Right lobe of liver (tissue), 6 donors: ENCODE data around the gene PTTG1. TPM values are rescaled to one million over a fixed set of nuclear protein-coding genes. Genes with fewer than 3 reads are reported as not detected.

Experiments
- ATAC-seq, 4 donors: fragments of 200-7000 bp; cut with Tn5 transposase; one replicate each; pipeline ENCODE4 v1.9.1; 2020; ENCODE audit warnings: mild to moderate bottlenecking in 4 of 4, moderate library complexity in 4 of 4
- DNase-seq, 3 donors: peaks; one replicate each; pipeline ENCODE4 v3.0.0-alpha.2; 2020
- H3K27ac ChIP-seq, 3 donors: fragments of 200-600 bp; one replicate each; pipeline ENCODE4 v1.8.0; 2022
- H3K27me3 ChIP-seq, 2 donors: fragments of 200-600 bp; one replicate each; pipeline ENCODE4 v1.8.0; 2022
- H3K36me3 ChIP-seq, 4 donors: fragments of 200-600 bp; sonication (generic) in 1 of 4; one replicate each; pipeline versions ENCODE4 v1.5.1 to v1.8.0; 2017 to 2022; ENCODE audit warnings: control low read depth in 1 of 4
- H3K4me1 ChIP-seq, 4 donors: fragments of 200-600 bp; sonication (generic) in 1 of 4; one replicate each; pipeline versions ENCODE4 v1.5.1 to v1.8.0; 2017 to 2022; ENCODE audit warnings: control low read depth in 1 of 4
- H3K4me3 ChIP-seq, 3 donors: fragments of 200-600 bp; one replicate each; pipeline ENCODE4 v1.8.0; 2022
- H3K9me3 ChIP-seq, 4 donors: fragments of 200-600 bp; sonication (generic) in 1 of 4; one replicate each; pipeline versions ENCODE4 v1.5.1 to v1.8.0; 2017 to 2022; ENCODE audit warnings: control low read depth in 1 of 4
- CTCF ChIP-seq, 4 donors: fragments of 200-600 bp in 3 of 4; fragments of 450-650 bp in 1 of 4; IDR thresholded peaks; one replicate each; pipeline versions ENCODE4 v1.5.1 to v1.8.0; 2016 to 2022; ENCODE audit warnings: antibody characterized with exemption in 4 of 4, mild to moderate bottlenecking in 2 of 4
- POLR2A ChIP-seq: fragments of 450-650 bp; IDR thresholded peaks from one replicate; pipeline ENCODE4 v1.6.1; 2017; ENCODE audit warnings: antibody characterized with exemption, mild to moderate bottlenecking
- WGBS: methylation state at CpG from one replicate; pipeline ENCODE4 v1.1.6; 2018; ENCODE audit warnings: low coverage, low lambda C conversion rate; ENCODE audit not compliant: insufficient coverage; ENCODE audit errors: missing lambda C conversion rate; 5-methylcytosine and 5-hydroxymethylcytosine counted together
- intact Hi-C, 2 donors: fragments of 100-400 bp; cut with DNase I; formaldehyde crosslinking; loops; one replicate each; pipeline versions ENCODE4 v1.11.2 to v1.14.1; 2022
- total RNA-seq, 6 experiments: library from RNA; depleted of rRNA in 2 of 6; stranded (reverse); fragments of >200 nt in 2 of 6; fragmentation: NEBNext Ultra II Directional in 3 of 6; extraction: Animal tissue kit (Norgen Biotek cat#: 25700) in 3 of 6; gene quantifications; one replicate each; pipeline versions ENCODE4 v1.1.0 to v1.2.4, GENCODE V29; 2016 to 2023
- donor health status: DM: no; HTN: yes; CAD: no.
- donor health status: DM: no; HTN: no; CAD: no.
- donor health status: DM: no; HTN: no; CAD: no.
- donor health status: DM: no; HTN: yes; CAD: no.
- donor health status: DM: no; HTN: yes; CAD: no.

The PTTG1 gene
- total RNA-seq, 6 experiments from 2014 or later: 0.51 to 5.9 (median 2.6) TPM

GRCh38 chr5:160442824-160443431 is 21.3 kb downstream of the PTTG1 start:
- H3K4me1 ChIP-seq: peaks cover 0 to 6% (median 2%) of the 10 kb centered on the region in 4 donors
- H3K27me3 ChIP-seq: no peaks in the 10 kb centered on the region
- 56% methylated on average over 2 of the region's 4 CpGs for WGBS
- H3K27ac ChIP-seq: no peak overlapping the region
- intact Hi-C loops: no loop called here
- DNase-seq (no peak), ATAC-seq (no peak)
- H3K9me3 ChIP-seq: no peaks in the 10 kb centered on the region
- H3K4me3 ChIP-seq: no peak overlapping the region
- TF ChIP-seq POLR2A: no peak
- no peaks in the 10 kb centered on the region for H3K36me3 ChIP-seq

- Histone ChIP-seq H3K36me3 (no peaks in the 10 kb centered on the region), H3K27ac (no peak overlapping the region), H3K4me1 (no peaks in the 10 kb centered on the region), H3K4me3 (no peak overlapping the region), H3K27me3 (no peaks in the 10 kb centered on the region), H3K9me3 (no peaks in the 10 kb centered on the region)
- intact Hi-C loops: no loop called here
- WGBS: 40% methylated on average over 1 of the region's 1 CpG
- no peak for TF ChIP-seq POLR2A
- TF ChIP-seq CTCF (IDR thresholded peaks at IDR 0.05): no peak
- ATAC-seq: no peak
- DNase-seq: no peak
Measured at GRCh38 chr5:160444407-160444806, 22.8 kb downstream of the PTTG1 start.

GRCh38 chr5:160445132-160445531 is 23.5 kb downstream of the PTTG1 start:
- TF ChIP-seq POLR2A (no peak), CTCF (IDR thresholded peaks at IDR 0.05) (no peak)
- no peaks in the 10 kb centered on the region for H3K4me1 ChIP-seq
- H3K4me3 ChIP-seq: no peak overlapping the region
- intact Hi-C loops: no loop called here
- H3K9me3 ChIP-seq: no peaks in the 10 kb centered on the region
- no peak overlapping the region for H3K27ac ChIP-seq
- no peaks in the 10 kb centered on the region for H3K36me3 ChIP-seq
- WGBS: 44% methylated on average over 1 of the region's 1 CpG
- no peaks in the 10 kb centered on the region for H3K27me3 ChIP-seq
- DNase-seq (no peak), ATAC-seq (no peak)

- no peak for TF ChIP-seq POLR2A
- TF ChIP-seq CTCF (IDR thresholded peaks at IDR 0.05): no peak
- Histone ChIP-seq H3K27ac (no peak overlapping the region), H3K36me3 (no peaks in the 10 kb centered on the region), H3K9me3 (no peaks in the 10 kb centered on the region), H3K4me1 (no peaks in the 10 kb centered on the region), H3K4me3 (no peak overlapping the region), H3K27me3 (no peaks in the 10 kb centered on the region)
- DNase-seq (no peak), ATAC-seq (no peak)
- intact Hi-C loops: no loop called here
Measured at GRCh38 chr5:160445751-160446150, 24.1 kb downstream of the PTTG1 start.

- H3K4me3 ChIP-seq: no peak overlapping the region
- H3K9me3 ChIP-seq: no peaks in the 10 kb centered on the region
- no peak for DNase-seq
- no peaks in the 10 kb centered on the region for H3K4me1 ChIP-seq
- WGBS: 83% methylated on average over 1 of the region's 1 CpG
- TF ChIP-seq CTCF (IDR thresholded peaks at IDR 0.05) (no peak), POLR2A (no peak)
- no peak for ATAC-seq
- H3K36me3 ChIP-seq: no peaks in the 10 kb centered on the region
- H3K27ac ChIP-seq: no peak overlapping the region
- no peaks in the 10 kb centered on the region for H3K27me3 ChIP-seq
- intact Hi-C loops: no loop called here
Measured at GRCh38 chr5:160448886-160449285, 27.2 kb downstream of the PTTG1 start.
